ENCODE measurements around the gene EXOC3L1. TPM values are rescaled to one million over a fixed set of nuclear protein-coding genes. Genes with fewer than 3 reads are reported as not detected.

The EXOC3L1 gene
- total RNA-seq, 2 donors from 2014 or later, result 1.8 to 2.0 TPM

- intact Hi-C loops (cut with DNase I), result no loop called here
- WGBS, 2 donors, result 15 to 17% methylated on average over 15 to 16 of the region's 22 CpGs
- ATAC-seq, result peak; percentile 10
- Histone ChIP-seq H3K27ac (peak overlapping the region; percentile 67 to 88 (median 76)), H3K4me3 (peak overlapping the region; percentile 49 to 93), H3K4me1 (peaks cover 28% of the 10 kb centered on the region), H3K9me3 (no peaks in the 10 kb centered on the region), H3K27me3 (no peaks in the 10 kb centered on the region), H3K36me3 (replicated peaks in 1 of 2; ENCODE audit: insufficient read depth in 1 of 2, low read depth in 2 of 2) (peaks cover 28 to 48% of the 10 kb centered on the region in 2 donors)
- DNase-seq, result peak in 1 of 4 donors; percentile 41
- no peak for TF ChIP-seq POLR2A (IDR thresholded peaks at IDR 0.05)
- TF ChIP-seq CTCF (IDR thresholded peaks at IDR 0.05), result peak in 4 of 7 experiments; percentile 3 to 16 (median 8)
Observed at GRCh38 chr16:67199808-67200198, 9.9 kb upstream of the EXOC3L1 start.

- peaks cover 28 to 49% of the 10 kb centered on the region in 2 donors for H3K36me3 ChIP-seq (replicated peaks in 1 of 2; ENCODE audit: insufficient read depth in 1 of 2, low read depth in 2 of 2)
- peak; percentile 79 to 85 (median 82) for DNase-seq
- no peaks in the 10 kb centered on the region for H3K27me3 ChIP-seq
- H3K4me3 ChIP-seq, result peak within 1 kb of the TSS; percentile 49 to 93
- no peaks in the 10 kb centered on the region for H3K9me3 ChIP-seq
- H3K4me1 ChIP-seq, result peaks cover 28% of the 10 kb centered on the region
- peak; percentile 83 for ATAC-seq
- intact Hi-C loops (cut with DNase I), result no loop called here
- TF ChIP-seq CTCF (IDR thresholded peaks at IDR 0.05) (peak; percentile 39 to 80 (median 68)), POLR2A (IDR thresholded peaks at IDR 0.05) (peak; percentile 65 to 75 (median 74))
- WGBS, 2 donors, result 15 to 24% methylated on average over 6 to 59 of the region's 61 CpGs
- peak within 1 kb of the TSS; percentile 67 to 88 (median 76) for H3K27ac ChIP-seq
Observed at GRCh38 chr16:67199011-67199807, 9.3 kb upstream of the EXOC3L1 start, which contains the start of gene ELMO3. Gene ELMO3, plus strand, starts transcription at chr16:67199131. Its CDS starts 196 bp downstream, at chr16:67199327.

- H3K27me3 ChIP-seq, result no peaks in the 10 kb centered on the region
- WGBS, 2 donors, result 42 to 43% methylated on average over 8 to 11 of the region's 12 CpGs
- TF ChIP-seq POLR2A (IDR thresholded peaks at IDR 0.05), result no peak
- TF ChIP-seq CTCF (IDR thresholded peaks at IDR 0.05), result peak; percentile 22 to 81 (median 69)
- DNase-seq, result peak; percentile 48 to 67 (median 54)
- H3K4me1 ChIP-seq, result peaks cover 36% of the 10 kb centered on the region
- H3K9me3 ChIP-seq, result no peaks in the 10 kb centered on the region
- H3K36me3 ChIP-seq (replicated peaks in 1 of 2; ENCODE audit: insufficient read depth in 1 of 2, low read depth in 2 of 2), result peaks cover 26 to 41% of the 10 kb centered on the region in 2 donors
- H3K27ac ChIP-seq, result peak overlapping the region; percentile 50 to 88 (median 76)
- ATAC-seq, result peak; percentile 29
- H3K4me3 ChIP-seq, result no peak overlapping the region
- intact Hi-C loops (cut with DNase I), result no loop called here
Observed at GRCh38 chr16:67198238-67198734, 8.3 kb upstream of the EXOC3L1 start.

GRCh38 chr16:67197704-67198103, 7.8 kb upstream of the EXOC3L1 start:
- Histone ChIP-seq H3K4me3 (no peak overlapping the region), H3K36me3 (replicated peaks in 1 of 2; ENCODE audit: insufficient read depth in 1 of 2, low read depth in 2 of 2) (peaks cover 20 to 38% of the 10 kb centered on the region in 2 donors), H3K27me3 (no peaks in the 10 kb centered on the region), H3K4me1 (peaks cover 42% of the 10 kb centered on the region), H3K27ac (peak overlapping the region in 2 of 4 donors; percentile 81 to 88), H3K9me3 (no peaks in the 10 kb centered on the region)
- TF ChIP-seq CTCF (IDR thresholded peaks at IDR 0.05) (no peak), POLR2A (IDR thresholded peaks at IDR 0.05) (no peak)
- ATAC-seq (no peak), DNase-seq (no peak)
- 61 to 86% methylated on average over 4 to 6 of the region's 6 CpGs for WGBS, 2 donors
- intact Hi-C loops (cut with DNase I), result no loop called here
